Psoas muscle (tissue), 8 donors: ENCODE results near the gene SEMA4D. TPM values are rescaled to one million over a fixed set of nuclear protein-coding genes. Genes with fewer than 3 reads are reported as not detected.

ENCODE experiments used
- ATAC-seq, 4 donors: fragments of 200-7000 bp; cut with Tn5 transposase; one replicate each; pipeline ENCODE4 v1.9.1; 2020; ENCODE audit warnings: moderate library complexity in 3 of 4, mild to moderate bottlenecking in 2 of 4
- DNase-seq, 2 donors: peaks; one replicate each; pipeline ENCODE4 v3.0.0-alpha.2; 2020
- H3K27ac ChIP-seq: fragments of 200-600 bp; one replicate; pipeline ENCODE4 v1.8.0; 2022
- H3K27me3 ChIP-seq, 3 donors: fragments of 200-600 bp in 1 of 3; one replicate each; pipeline versions ENCODE4 v1.6.1 to v1.8.0; 2013 to 2022; ENCODE audit warnings: low read length in 2 of 3, mild to moderate bottlenecking in 2 of 3, moderate library complexity in 1 of 3; ENCODE audit not compliant: insufficient read depth in 3 of 3
- H3K36me3 ChIP-seq, 2 donors: fragments of 200-600 bp in 1 of 2; one replicate each; pipeline versions ENCODE4 v1.6.1 to v1.8.0; 2013 to 2022; ENCODE audit warnings: low read depth in 1 of 2, mild to moderate bottlenecking in 1 of 2, moderate library complexity in 1 of 2; ENCODE audit not compliant: insufficient read depth in 1 of 2
- H3K4me1 ChIP-seq: fragments of 200-600 bp; one replicate; pipeline ENCODE4 v1.8.0; 2022
- H3K4me3 ChIP-seq: fragments of 200-600 bp; one replicate; pipeline ENCODE4 v1.8.0; 2022; ENCODE audit warnings: mild to moderate bottlenecking
- H3K9me3 ChIP-seq: fragments of 200-600 bp; one replicate; pipeline ENCODE4 v1.8.0; 2022
- CTCF ChIP-seq: fragments of 200-600 bp; IDR thresholded peaks from one replicate; pipeline ENCODE4 v1.8.0; 2022; ENCODE audit warnings: antibody characterized with exemption
- WGBS, 3 donors: extraction: QIAGEN DNeasy Blood & Tissue Kit; methylation state at CpG; one replicate each; pipeline versions ENCODE4 v1.1.6 to v1.1.7; 2013; 5-methylcytosine and 5-hydroxymethylcytosine counted together
- intact Hi-C, 2 donors: fragments of 100-400 bp; cut with DNase I; formaldehyde crosslinking; loops; one replicate each; pipeline versions ENCODE4 v1.11.0 to v1.14.2; 2022
- polyA plus RNA-seq, 3 donors: library from polyadenylated mRNA; stranded (reverse); fragments of 200-250 nt; gene quantifications; one replicate each; pipeline ENCODE4 v1.2.3, GENCODE V29; 2013
- total RNA-seq, 4 donors: library from RNA; stranded (reverse); fragmentation: NEBNext Ultra II Directional in 2 of 4; extraction: Animal tissue kit (Norgen Biotek cat#: 25700) in 2 of 4; gene quantifications; one replicate each; pipeline versions ENCODE4 v1.2.1 to v1.2.4, GENCODE V29; 2021 to 2023
- donor health status: healthy with polysubstance abuse.
- donor health status: DM: no; HTN: no; CAD: no; lungs with moderate emphysema.
- donor health status: Bipolar disorder and iron deficiency.
- donor health status: healthy.
- donor health status: DM: yes; HTN: yes; CAD: no.
- donor health status: DM: no; HTN: no; CAD: no.
- donor health status: DM: no; HTN: no; CAD: no.
- donor health status: DM: yes; HTN: yes; CAD: no.

The SEMA4D gene
- total and polyA plus RNA-seq, 7 donors: 9.3 to 111 (median 32.1) TPM

GRCh38 chr9:89358985-89359384 lies 138.9 kb downstream of the SEMA4D start:
- 13 to 23% (median 16%) methylated on average over 4 of the region's 4 CpGs for WGBS, 3 donors
- TF ChIP-seq CTCF: no peak
- peaks cover 26% of the 10 kb centered on the region for H3K4me1 ChIP-seq
- H3K36me3 ChIP-seq: peaks cover 8 to 95% of the 10 kb centered on the region in 2 donors
- no peaks in the 10 kb centered on the region for H3K9me3 ChIP-seq
- intact Hi-C loops: no loop called here
- H3K27me3 ChIP-seq: no peaks in the 10 kb centered on the region
- H3K4me3 ChIP-seq: no peak overlapping the region
- ATAC-seq (peak; percentile 75 to 85 (median 82)), DNase-seq (peak in 1 of 2 donors; percentile 75)
- H3K27ac ChIP-seq: peak overlapping the region; percentile 81

- Histone ChIP-seq H3K27ac (peak overlapping the region; percentile 81), H3K4me1 (peaks cover 26% of the 10 kb centered on the region), H3K4me3 (no peak overlapping the region), H3K27me3 (no peaks in the 10 kb centered on the region), H3K9me3 (no peaks in the 10 kb centered on the region), H3K36me3 (peaks cover 8 to 95% of the 10 kb centered on the region in 2 donors)
- DNase-seq (no peak), ATAC-seq (no peak)
- intact Hi-C loops: no loop called here
- TF ChIP-seq CTCF: no peak
- 53 to 76% (median 54%) methylated on average over 3 of the region's 3 CpGs for WGBS, 3 donors
These were observed 139.5 kb downstream of the SEMA4D start for GRCh38 chr9:89358376-89358916.

- H3K27ac ChIP-seq: peak overlapping the region; percentile 81
- H3K4me1 ChIP-seq: peaks cover 30% of the 10 kb centered on the region
- peaks cover 8 to 95% of the 10 kb centered on the region in 2 donors for H3K36me3 ChIP-seq
- H3K4me3 ChIP-seq: no peak overlapping the region
- 94 to 96% (median 96%) methylated on average over 8 of the region's 8 CpGs for WGBS, 3 donors
- intact Hi-C loops: no loop called here
- TF ChIP-seq CTCF: no peak
- ATAC-seq (no peak), DNase-seq (no peak)
- H3K9me3 ChIP-seq: no peaks in the 10 kb centered on the region
- H3K27me3 ChIP-seq: no peaks in the 10 kb centered on the region
These were observed 140.3 kb downstream of the SEMA4D start for GRCh38 chr9:89357331-89358197.

- ATAC-seq (no peak), DNase-seq (no peak)
- intact Hi-C loops: no loop called here
- Histone ChIP-seq H3K27ac (no peak overlapping the region), H3K4me1 (peaks cover 38% of the 10 kb centered on the region), H3K27me3 (no peaks in the 10 kb centered on the region), H3K9me3 (no peaks in the 10 kb centered on the region), H3K4me3 (no peak overlapping the region), H3K36me3 (peaks cover 8 to 95% of the 10 kb centered on the region in 2 donors)
- TF ChIP-seq CTCF: no peak
- 91 to 97% (median 97%) methylated on average over 2 of the region's 2 CpGs for WGBS, 3 donors
These were observed 141.1 kb downstream of the SEMA4D start for GRCh38 chr9:89356782-89357181.
